PFSK-1 (cell line): ENCODE results near the gene HP1BP3.

ENCODE experiments used
- POLR2AphosphoS5 ChIP-seq: IDR thresholded peaks from 2 replicates; pipeline ENCODE4 v1.6.1; 2012; ENCODE audit warnings: low read depth, mild to moderate bottlenecking, control low read depth, low read length, moderate library complexity
- REST ChIP-seq, 2 experiments: IDR thresholded peaks; 2 replicates each; pipeline versions ENCODE4 v1.6.1 to v1.8.0; 2011 to 2012; ENCODE audit warnings: low read depth in 2 of 2, low read length in 2 of 2, control low read depth in 1 of 2, inconsistent platforms in 1 of 2, mild to moderate bottlenecking in 1 of 2, moderate library complexity in 1 of 2; ENCODE audit not compliant: insufficient read depth in 1 of 2
- SIN3A ChIP-seq: IDR thresholded peaks from 2 replicates; pipeline ENCODE4 v1.6.1; 2012; ENCODE audit warnings: mild to moderate bottlenecking, low read length, moderate library complexity, borderline replicate concordance; ENCODE audit not compliant: insufficient read depth
- TAF1 ChIP-seq: IDR thresholded peaks from 2 replicates; pipeline ENCODE4 v1.6.1; 2012; ENCODE audit warnings: low read length, control low read depth, borderline replicate concordance; ENCODE audit not compliant: insufficient read depth

GRCh38 chr1:20829531-20829930 lies 42.4 kb upstream of the HP1BP3 start:
- TF ChIP-seq TAF1 (no peak), REST (IDR thresholded peaks at IDR 0.05; ENCODE audit: insufficient read depth in 1 of 2, low read depth in 2 of 2, low read length in 2 of 2) (no peak), POLR2AphosphoS5 (no peak), SIN3A (no peak)
